HG02870 (cell line): Measurements from ENCODE around the gene NSG2.
A peak's percentile ranks its signal among the peaks of the same experiment; 100 is the strongest.
"Not testable (repeated sequence)": the region's sequence is repeated elsewhere in the genome, so short reads cannot be mapped to it uniquely, and the experiment has no call there.

Source experiments
- ATAC-seq: cut with Tn5 transposase; IDR thresholded peaks from one replicate; pipeline ENCODE4 v1.9.1; 2021; ENCODE audit warnings: mild to moderate bottlenecking, moderate library complexity; ENCODE audit not compliant: unreplicated experiment

Gene NSG2

DNA sequence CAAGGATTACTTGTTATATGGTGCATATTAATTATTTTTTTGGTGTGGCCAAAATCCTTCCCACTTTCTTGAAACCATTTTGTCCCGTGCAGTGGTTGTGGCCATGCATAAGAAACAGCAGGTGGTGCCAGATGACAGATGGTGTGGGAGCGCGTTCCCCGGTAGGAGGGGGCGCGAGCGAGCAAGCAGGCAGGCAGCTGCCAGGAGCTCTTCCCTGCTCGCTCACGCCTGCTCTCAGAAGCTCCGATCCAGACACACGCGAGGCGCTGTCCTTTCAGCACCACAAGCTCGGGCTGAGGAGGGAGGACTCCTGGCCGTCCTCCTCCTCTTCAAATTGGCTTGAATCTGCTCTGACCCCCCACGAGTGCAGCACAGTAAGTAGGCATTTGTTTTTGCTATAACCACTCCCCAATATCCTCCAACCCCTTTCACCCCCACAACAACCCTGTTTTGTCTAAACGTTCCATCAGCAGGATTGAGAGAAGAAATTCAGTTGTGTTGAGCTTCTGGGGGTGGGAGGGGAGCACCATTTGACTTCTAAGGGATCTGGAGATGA lies at the start of gene NSG2:
TSS of gene NSG2 (plus strand) at position 237 of the 556 bp plus-strand sequence. CDS start 1,050 bp downstream, outside the sequence.
- peak; percentile 82 for ATAC-seq

- ATAC-seq = no peak
These were observed 48.2 kb upstream of the NSG2 start for GRCh38 chr5:173997331-173997730.

DNA sequence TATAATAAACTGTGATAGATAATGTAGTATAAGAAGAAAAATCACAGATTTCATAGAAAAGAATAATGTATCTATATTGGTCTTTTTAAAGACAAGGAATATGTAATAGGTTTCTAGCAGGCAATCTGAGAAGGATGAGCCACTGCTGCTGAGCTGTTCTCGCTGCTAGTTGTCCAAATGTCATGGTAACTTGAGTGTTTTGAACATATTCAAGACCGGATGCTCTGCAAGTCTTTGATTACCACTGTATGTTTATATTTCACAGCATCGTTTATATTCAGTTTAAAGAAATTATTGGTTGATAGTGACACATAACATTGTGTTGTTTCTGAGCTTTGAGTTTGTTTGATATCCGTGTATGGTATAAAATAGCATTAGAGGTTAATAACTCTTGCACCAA lies 47.0 kb upstream of the NSG2 start:
- no peak for ATAC-seq

GRCh38 chr5:174000076-174000475 lies 45.4 kb upstream of the NSG2 start:
- ATAC-seq = no peak

- no peak for ATAC-seq
These were observed 41.7 kb upstream of the NSG2 start for GRCh38 chr5:174003795-174004194.

DNA sequence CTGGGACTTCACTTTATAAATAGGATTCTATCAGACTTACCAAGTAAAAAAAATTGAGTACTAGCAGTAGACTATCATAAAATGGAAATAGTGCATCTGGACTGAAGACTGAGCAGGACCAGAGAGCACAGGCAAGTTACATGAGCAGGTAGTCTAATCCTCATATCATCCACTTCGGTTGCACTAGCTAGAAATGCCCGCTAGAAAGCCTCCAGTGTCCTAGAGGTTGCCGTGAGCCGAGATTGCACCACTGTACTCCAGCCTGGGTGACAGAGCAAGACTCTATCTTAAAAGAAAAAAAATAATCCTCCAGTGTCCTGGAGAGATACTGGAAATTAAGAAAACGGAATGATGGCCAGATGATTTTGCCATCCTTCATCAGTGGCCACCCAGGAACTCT lies 36.6 kb upstream of the NSG2 start:
- ATAC-seq = no peak

GRCh38 chr5:174010365-174010764 lies 35.1 kb upstream of the NSG2 start:
- no peak for ATAC-seq

GRCh38 chr5:174011441-174011840 lies 34.1 kb upstream of the NSG2 start:
- ATAC-seq = no peak

DNA sequence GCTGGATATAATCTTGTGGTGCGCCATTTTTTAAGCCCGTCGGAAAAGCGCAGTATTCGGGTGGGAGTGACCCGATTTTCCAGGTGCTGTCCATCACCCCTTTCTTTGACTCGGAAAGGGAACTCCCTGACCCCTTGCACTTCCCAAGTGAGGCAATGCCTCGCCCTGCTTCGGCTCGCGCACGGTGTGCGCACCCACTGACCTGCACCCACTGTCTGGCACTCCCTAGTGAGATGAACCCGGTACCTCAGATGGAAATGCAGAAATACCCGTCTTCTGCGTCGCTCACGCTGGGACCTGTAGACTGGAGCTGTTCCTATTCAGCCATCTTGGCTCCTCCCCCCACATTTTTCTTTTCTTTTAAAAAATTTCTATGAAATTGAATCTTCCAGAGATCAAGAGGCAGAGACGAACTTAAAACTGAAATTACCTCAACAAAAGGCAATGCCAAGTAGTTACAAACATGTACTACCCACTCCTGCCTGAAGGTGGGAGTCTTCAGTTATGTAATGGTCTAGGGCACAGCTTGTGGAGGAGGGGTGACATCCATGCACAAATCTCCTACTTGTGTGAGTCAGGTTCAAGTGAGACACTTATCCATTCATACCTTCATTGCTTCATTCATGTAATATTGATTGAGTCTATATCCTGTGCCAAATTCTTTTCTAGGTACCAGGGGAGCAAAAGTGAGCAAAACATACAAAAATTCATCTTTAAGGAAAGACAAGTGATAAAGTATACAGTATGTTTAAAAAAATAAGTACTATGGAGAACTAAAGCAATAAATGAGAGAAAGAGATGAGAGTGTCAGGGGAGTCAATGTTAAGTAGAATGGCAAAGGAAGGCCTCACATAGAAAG lies 25.2 kb upstream of the NSG2 start:
- not testable (repeated sequence) for ATAC-seq

DNA sequence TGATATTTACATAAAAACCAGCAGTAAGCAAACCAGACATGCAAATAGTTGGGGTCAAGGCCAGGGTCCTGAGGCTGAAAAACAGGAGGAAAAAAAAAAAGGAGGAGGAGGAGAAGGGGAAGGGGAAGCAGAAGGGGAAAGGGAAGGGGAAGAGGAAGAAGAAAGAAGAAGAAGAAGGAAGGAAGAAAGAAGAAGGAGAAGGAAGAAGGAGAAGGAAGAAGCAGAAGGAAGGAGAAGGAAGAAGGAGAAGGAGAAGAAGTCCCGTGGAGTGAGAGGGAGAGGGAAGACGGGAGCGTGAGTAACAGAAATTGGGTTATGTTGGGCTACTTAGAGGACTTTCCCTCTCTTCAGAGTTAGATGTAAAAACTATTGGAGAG lies 24.6 kb upstream of the NSG2 start:
- no peak for ATAC-seq

- no peak for ATAC-seq
These were observed 23.0 kb upstream of the NSG2 start for GRCh38 chr5:174022384-174023095.

- no peak for ATAC-seq
These were observed 15.2 kb upstream of the NSG2 start for GRCh38 chr5:174030286-174030685.

DNA sequence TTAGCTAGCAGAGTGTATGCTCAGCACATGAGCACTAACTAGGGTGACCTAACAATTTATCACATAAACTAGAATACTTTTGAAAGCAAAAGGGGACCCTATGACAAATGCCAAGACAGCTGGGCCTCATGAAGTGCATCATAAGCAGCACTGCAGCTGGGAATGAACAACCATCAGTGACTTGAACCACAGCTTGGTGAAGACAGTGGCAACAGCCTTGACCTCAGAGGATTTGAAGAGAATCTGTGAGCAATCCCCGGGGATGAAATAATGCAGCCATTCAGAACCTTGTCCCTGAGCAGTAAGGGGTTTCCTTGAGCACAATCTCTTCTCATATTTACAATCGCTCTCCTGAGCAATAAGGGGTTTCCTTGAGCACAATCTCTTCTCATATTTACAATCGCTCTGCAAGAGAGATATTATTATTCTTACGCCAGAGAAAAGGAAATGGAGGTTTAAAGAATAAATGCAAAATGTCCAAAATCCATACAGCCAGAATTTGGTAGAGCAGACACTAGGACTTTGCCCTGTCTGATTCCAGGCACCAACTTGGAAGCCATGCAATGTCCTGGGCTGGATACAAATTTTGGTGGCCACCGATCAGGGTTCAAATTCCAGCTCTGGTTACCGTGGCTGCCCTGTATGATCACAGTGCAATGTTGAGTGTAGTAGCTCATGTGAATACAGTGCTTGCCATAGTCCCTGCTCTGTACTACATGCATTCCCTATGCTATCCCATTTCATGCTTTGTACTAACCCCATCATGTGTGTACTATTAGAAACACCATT lies 846 bp upstream of the NSG2 start:
- no peak for ATAC-seq

DNA sequence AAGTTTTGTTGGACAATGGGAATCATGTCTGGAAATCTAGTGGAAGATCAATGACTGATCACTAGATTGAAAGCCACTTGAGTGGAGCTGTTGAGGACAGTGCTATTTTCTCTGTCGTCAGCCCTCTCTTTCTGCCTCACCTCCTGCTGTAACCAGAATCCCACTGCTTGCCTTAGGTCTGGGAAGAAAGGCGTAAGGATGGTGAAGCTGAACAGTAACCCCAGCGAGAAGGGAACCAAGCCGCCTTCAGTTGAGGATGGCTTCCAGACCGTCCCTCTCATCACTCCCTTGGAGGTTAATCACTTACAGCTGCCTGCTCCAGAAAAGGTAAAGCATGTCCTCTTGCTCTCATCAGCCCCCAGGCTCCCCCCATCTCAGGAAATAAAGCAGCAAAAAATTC lies 1.1 kb downstream of the NSG2 start:
- ATAC-seq = no peak

- no peak for ATAC-seq
These were observed 2.1 kb downstream of the NSG2 start for GRCh38 chr5:174047472-174048099.

DNA sequence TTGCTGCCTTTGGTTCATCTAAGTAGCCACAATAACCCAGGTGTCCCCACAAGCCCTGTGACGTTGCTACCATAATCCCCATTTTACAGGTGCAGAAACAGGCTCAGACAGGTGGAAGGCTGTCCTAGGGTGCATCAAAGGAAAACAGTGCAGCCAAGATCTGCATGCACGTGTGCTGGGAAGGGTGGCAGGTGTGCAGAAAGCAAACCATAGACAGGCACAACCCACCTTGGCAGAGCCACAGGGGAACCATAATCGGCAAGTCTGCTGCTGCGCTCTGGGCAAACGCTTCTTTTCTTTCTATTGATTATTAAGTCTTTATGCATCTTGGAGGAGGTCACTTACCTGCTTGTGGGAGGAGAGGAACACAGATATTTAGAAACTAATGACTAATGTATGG lies 7.1 kb downstream of the NSG2 start:
- no peak for ATAC-seq

DNA sequence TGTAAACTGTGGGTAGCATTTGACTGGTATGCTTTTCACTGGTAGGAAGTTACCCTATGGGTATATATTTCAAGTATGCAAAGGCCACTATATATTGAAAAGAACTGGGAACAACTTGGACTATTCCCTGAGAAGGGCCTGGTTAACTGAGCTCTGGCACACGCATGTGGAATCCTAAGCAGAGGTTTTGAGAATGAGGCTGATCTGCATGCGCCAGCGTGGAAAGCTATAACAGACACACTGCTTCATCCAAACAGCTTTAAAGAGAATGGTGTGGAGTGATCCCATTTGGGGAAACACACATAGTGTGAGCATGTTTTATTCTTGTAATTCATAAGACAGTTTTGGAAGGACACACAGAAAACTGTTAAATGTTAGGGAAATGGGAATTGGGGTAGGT lies 8.4 kb downstream of the NSG2 start:
- no peak for ATAC-seq

DNA sequence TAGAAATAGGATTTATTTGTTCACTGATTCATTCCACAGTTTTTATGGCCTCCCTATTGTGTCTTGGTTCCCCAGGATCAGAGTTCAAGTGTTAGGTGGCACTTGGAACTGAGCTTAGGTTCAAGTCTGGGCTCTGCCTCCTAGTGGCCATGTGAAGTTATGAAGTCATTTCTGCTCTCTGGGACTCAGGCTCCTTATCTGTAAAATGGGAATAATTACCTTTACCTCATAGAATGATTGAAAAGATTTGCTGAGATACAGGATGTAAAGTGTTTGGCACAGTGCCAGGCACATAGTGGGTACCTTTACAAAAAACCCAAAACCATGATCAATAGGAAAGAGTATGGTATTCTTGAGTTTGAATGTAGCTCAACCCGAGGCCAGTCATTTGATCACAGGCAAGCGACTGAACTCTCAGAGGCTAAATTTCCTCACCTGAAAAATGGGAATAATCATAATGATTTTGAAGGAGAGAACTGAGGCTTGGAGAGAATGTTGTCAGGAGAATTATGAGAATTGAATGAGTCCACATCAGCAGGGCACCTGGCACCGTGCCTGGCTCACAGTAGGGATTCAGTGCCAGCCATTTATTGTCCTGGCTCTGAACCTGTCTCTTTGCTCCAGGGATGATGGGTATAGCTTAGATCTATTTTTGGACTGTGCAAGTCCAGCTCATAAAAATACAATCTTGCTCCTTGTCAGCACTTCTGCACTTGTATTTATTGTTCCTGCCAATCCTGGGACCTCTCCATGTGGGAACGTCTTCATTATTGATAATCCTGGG lies 10.8 kb downstream of the NSG2 start:
- ATAC-seq = no peak

GRCh38 chr5:174057206-174057605 lies 11.7 kb downstream of the NSG2 start:
- no peak for ATAC-seq
